Measurements from ENCODE around the gene RELN.

DNA sequence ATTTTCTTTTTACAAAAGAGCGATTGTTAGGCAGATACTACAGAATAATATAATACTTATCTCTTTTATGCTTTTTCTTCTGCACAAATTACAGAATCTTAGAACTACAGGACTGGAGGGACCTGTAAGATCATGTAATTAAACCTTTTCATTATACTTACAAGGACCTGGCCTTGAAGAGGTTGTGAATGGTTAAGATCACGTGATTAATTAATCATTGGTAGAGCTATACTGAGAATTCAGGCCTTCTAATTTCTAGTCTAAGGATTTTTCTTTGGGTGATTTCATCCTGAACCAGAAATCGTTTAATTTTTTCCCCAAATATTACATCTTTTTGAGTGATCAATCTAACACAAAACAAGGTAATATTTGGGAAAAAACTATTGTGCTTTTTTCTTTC is 379.7 kb downstream of the RELN start:
- TF ChIP-seq, protein P1, sequence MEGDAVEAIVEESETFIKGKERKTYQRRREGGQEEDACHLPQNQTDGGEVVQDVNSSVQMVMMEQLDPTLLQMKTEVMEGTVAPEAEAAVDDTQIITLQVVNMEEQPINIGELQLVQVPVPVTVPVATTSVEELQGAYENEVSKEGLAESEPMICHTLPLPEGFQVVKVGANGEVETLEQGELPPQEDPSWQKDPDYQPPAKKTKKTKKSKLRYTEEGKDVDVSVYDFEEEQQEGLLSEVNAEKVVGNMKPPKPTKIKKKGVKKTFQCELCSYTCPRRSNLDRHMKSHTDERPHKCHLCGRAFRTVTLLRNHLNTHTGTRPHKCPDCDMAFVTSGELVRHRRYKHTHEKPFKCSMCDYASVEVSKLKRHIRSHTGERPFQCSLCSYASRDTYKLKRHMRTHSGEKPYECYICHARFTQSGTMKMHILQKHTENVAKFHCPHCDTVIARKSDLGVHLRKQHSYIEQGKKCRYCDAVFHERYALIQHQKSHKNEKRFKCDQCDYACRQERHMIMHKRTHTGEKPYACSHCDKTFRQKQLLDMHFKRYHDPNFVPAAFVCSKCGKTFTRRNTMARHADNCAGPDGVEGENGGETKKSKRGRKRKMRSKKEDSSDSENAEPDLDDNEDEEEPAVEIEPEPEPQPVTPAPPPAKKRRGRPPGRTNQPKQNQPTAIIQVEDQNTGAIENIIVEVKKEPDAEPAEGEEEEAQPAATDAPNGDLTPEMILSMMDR (IDR thresholded peaks at IDR 0.05) = no peak
- no peak for TF ChIP-seq POLR2A (IDR thresholded peaks at IDR 0.05)
